ENCODE results near the gene SNX18.
"Not testable (repeated sequence)": the region's sequence is repeated elsewhere in the genome, so short reads cannot be mapped to it uniquely, and the experiment has no call there.

SNX18 gene

GRCh38 chr5:54520438-54520846 is 2.9 kb downstream of the SNX18 start:
- DNase-seq, result no peak

GRCh38 chr5:54520940-54521339 is 3.4 kb downstream of the SNX18 start:
- DNase-seq, result no peak

- DNase-seq, result no peak
Measured at GRCh38 chr5:54521856-54522479, 4.4 kb downstream of the SNX18 start.

GRCh38 chr5:54523534-54523933 is 6.0 kb downstream of the SNX18 start:
- no peak for DNase-seq

DNA sequence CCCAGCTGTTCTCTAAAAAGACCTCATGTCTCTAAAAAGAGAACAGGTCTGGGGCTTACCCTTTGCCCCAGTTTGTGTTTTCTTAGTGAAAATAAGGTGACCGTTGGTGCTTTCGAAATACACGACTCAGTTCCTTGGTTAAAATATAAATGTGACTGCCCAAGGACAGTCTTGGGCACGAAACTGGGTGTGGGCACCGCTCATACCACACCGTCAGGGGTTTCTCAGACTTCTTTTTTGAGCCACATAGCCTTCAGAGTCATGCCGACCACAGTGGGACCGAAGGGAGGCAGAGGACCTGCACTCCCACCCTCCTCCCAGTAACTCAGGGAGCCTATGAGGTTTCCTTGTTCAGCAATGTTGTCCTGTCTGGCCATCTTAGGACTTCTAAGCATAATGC is 6.5 kb downstream of the SNX18 start:
- no peak for DNase-seq

GRCh38 chr5:54524704-54525103 is 7.1 kb downstream of the SNX18 start:
- DNase-seq, result no peak

- DNase-seq, result no peak
Measured at GRCh38 chr5:54525261-54525660, 7.7 kb downstream of the SNX18 start.

DNA sequence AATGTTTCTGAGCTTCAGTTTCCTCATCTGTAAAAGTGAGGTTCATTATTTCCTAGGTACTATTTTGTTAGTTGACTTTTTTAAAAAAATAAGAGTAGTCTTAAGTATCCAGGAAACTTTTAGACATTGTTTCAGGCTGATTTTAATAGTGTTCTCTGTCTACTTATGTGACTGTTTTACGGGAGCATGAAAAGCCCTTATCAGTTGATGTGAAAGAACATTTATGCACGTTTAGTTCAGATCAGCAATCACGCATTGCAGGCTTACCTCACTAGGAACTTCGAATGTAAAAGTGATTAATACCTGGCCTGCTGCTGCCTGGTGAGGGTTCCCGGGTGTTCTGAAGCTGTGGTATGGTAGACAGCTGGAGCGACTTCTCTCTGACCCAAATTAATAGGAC is 8.1 kb downstream of the SNX18 start:
- DNase-seq, result no peak

DNA sequence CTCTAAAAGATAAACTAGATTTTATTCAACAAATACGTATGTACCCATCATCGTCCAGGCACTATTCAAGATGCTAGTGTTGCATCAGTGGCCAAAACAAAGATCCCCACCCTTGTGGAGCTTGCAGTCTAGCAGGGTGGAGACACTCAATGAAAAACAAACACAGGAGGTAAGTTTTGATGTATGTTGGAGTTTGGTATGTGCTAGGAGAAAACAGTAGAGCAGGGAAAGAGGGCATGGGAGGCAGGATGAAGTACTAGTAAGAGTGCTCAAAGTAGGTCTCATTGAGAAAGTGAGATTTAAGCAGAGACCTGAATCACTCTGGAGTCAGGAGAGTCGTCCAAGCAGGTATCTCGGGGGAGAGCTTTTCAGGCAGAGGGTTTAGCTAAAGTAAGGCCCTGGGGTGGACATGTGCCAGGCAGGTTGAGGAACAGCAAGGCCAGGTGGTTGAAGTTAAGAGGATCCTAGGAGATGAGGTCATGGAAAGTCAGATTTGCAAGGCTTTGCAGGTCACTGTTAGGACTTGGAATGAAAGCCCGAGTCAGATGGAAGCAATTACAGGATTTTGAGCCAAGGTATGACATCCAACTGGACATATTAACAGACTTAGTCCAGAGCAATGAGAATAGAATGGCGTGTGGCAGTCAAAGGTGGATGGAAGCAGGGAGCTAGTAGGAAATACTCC is 9.2 kb downstream of the SNX18 start:
- DNase-seq, result no peak

DNA sequence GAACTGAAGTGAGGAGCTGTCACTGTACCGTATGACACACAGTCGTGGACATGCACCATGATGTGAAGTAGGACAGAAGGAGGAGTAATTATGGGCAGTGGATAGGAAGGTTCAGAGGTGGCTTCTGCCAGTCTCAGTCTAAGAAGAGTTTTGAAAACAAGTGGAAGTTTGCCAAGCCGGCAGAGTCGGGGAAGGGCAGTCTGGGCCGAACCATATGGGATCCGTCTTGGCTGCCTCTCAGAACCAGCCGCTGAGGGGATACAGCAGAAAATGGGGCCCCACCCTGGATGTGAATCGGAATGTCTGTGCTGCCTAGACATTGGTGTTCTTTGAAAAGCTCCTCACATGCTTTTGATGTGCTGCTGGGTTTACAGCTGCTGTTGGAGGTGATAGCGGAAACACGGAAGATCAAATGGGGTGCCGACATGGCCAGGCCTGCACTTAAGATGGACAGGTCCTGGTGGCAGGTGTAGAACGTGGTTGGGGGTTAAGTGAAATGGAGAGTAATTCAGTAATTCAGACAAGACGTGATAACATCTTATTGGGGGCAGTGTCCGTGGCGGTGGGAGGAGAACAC is 11.2 kb downstream of the SNX18 start:
- DNase-seq, result no peak

DNA sequence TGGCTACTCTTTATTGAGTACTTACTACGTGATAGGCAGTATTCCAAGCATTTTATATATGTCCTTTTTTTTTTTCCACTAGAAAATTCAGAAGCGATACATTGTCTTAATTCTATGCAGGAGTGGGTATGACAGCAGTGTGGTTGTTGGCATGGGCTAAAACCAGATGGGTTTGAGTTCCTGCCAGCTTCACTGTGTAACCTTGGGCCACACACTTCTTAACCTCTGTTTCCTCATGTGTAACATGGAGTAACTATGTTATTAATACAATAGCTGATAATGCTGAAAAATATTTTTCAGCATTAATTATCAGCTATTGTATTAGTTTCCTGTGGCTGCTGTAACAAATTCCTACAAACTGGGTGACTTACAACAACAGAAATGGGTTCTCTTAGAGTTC is 12.0 kb downstream of the SNX18 start:
- no peak for DNase-seq

DNA sequence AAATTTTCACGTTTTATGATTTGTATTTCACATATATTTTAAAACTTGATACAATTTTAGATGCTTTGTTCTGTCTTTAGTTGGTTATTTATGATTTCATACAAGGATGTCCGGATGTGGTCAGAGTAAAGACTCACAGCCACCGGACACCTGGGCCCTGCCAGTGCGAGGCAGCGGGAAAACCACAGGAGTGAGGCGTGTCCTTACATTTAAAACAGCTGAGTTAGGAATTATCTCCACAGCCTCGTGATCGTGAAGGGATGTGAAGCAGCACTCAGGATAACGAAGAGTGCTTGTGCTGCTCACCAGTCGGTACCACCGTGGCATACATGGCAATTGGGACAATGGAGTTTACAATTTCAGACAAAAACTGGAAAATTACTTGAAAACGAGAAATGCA is 14.0 kb downstream of the SNX18 start:
- DNase-seq, result no peak

DNA sequence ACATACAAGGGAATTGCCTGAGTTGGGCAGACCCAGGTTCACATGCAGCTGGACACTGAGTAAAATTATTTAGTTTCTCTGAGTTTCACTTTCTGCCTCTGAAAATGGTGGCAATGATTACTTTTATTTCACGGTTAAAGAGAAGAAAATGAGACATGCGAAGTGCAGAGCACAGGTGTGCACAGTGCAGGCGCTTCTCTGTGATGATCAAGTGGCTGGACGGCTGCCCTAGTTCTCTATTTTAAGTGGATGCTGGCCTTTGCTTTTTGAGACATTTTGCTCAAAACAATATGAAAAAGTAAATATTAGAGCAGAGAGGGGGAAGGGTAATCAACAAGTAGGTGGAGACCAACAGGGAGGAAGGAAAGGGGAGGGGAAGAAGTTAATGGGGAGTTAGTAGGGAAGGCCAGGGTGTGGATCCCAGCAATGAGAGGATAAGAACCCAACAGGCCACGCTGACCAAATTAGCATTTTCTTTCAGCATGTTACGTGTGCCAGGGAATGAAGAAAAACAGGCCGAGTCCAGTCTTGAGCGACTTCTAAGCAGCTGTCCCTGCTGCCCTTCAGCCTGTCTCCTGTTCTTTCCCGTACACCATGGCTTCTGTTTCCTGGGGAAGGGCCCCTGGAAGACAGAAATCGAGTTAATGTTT is 16.1 kb downstream of the SNX18 start:
- DNase-seq, result no peak

DNA sequence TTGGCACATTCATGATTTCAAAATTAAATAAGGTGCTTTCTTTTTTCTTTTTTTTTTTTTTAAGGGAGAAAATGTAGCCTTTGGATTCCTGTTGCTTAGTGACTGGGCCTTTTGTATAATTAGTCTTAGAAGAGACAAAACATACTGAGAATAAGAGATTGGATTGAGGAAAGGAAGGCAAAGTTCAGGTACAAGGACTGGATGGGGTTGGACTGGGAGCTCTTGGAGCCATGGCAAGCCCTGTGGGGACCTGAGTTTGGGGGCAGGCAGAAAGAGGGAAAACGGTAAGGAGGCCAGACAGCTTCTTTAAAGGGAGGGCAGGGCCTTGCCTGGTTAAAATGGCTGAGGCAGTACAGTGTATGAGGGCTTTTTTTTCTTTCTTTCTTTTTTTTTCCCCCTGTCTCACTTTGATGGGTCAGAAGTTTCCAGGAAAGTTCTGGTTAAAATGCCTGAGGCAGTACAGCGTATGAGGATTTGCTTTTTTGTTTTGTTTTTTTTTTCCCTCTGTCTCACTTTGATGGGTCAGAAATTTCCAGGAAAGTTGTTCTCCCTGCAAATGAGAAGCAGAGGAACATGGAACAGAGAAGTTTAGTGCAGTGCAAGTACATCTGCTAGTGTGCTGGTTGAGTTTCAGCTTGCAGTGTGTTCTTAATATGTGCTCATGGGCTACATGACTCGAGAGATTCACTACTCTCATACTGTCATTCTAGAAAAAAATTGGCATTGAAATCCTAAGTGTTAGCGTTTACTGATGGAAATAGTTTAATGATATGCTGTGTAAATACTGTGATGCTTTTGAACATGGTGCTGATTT is 16.8 kb downstream of the SNX18 start:
- no peak for DNase-seq

DNA sequence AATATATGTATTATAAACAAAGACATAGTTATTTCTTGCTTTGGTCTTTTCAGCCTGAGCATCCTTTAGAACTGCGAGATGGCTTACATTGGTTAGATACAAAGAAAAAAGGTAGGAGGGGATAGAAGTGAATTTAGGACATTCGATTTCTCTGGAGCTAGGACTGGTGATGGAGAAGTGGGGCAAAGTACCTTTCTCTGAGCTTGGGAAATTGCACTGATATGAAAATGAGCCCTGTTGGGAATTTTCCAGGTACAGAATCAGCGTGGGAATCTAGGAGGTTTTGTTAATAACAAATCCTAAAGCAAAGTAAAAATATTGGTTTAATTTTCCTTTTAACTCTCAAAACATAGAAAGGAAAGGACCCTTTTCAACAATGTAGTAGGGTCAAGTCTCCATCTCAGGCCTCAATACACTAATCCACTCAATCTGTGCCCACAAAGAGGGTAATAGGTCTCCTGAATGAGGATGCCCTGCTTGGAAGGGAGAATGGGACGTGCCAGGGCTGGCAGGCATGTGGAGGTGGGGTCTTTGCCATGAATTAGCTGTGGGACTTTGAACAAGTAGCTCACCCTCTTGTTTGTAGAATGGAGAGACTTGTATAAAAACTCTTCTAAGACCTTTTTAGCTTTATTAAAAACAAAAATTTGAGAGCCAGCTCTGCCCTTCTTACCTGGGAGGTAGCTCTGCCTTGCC is 17.7 kb downstream of the SNX18 start:
- no peak for DNase-seq

- DNase-seq, result not testable (repeated sequence)
Measured at GRCh38 chr5:54536375-54536774, 18.8 kb downstream of the SNX18 start.

- DNase-seq, result not testable (repeated sequence)
Measured at GRCh38 chr5:54536861-54537260, 19.3 kb downstream of the SNX18 start.

GRCh38 chr5:54537725-54538124 is 20.2 kb downstream of the SNX18 start:
- DNase-seq, result no peak

DNA sequence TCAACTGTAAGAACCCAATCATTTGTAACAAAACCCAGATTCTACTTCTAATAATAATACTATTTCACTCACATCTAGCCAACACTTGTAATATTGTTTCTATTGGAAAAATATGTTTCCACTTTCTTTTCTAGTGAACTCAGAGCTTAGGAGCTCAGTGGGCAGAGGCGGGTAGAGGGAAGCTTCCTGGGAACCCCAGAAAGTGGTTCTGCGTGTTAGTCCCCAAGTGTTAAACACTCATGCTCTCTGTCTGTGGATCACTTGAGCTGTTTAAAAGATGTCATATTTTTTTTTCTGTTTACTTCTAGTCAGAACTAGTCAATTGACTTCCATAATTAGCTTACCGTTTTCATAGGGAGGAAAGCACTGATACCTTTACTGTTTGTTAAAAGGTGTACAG is 20.6 kb downstream of the SNX18 start:
- no peak for DNase-seq

GRCh38 chr5:54539001-54539400 is 21.4 kb downstream of the SNX18 start:
- no peak for DNase-seq

GRCh38 chr5:54540286-54540685 is 22.7 kb downstream of the SNX18 start:
- no peak for DNase-seq
